Activated CD8-positive, alpha-beta memory T cell treated with anti-CD3 and anti-CD28 coated beads, Interleukin-2, amount 50 U/mL, for 4 hours (primary cell): ENCODE measurements around the gene IDUA.

ENCODE experiments used
- DNase-seq: peaks from one replicate; pipeline ENCODE4 v3.0.0-alpha.2; 2020

IDUA gene

GRCh38 chr4:1033840-1034551 lies 47.2 kb downstream of the IDUA start:
- no peak for DNase-seq

- DNase-seq: no peak
Observed at GRCh38 chr4:1035510-1035909, 48.7 kb downstream of the IDUA start.

DNA sequence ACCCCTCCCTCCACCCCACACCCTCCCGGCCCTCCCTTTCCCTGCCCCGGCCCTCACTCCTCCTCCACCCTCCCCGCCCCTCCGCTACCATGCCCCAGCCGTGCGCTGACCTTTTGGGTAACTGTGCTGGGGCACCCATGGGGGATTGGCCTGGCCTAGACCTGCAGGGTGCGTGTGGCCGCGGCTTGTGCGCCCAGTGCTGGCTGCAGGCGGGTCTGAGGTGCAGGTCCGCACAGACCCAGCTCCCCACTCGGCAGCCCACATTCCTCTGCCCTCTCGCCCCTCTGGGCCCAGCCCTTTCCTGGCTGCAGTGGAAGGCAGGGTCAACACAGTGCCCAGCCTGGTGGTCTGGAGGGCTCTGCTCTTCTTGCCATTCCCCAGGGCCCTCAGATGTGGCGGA lies 49.3 kb downstream of the IDUA start:
- DNase-seq: no peak

GRCh38 chr4:1036976-1037810 lies 50.3 kb downstream of the IDUA start:
- DNase-seq: no peak

- DNase-seq: no peak
Observed at GRCh38 chr4:1038948-1039492, 52.2 kb downstream of the IDUA start.

- no peak for DNase-seq
Observed at GRCh38 chr4:1039493-1040343, 52.9 kb downstream of the IDUA start.

GRCh38 chr4:1040344-1041146 lies 53.7 kb downstream of the IDUA start:
- no peak for DNase-seq

GRCh38 chr4:1041147-1041935 lies 54.5 kb downstream of the IDUA start:
- no peak for DNase-seq

DNA sequence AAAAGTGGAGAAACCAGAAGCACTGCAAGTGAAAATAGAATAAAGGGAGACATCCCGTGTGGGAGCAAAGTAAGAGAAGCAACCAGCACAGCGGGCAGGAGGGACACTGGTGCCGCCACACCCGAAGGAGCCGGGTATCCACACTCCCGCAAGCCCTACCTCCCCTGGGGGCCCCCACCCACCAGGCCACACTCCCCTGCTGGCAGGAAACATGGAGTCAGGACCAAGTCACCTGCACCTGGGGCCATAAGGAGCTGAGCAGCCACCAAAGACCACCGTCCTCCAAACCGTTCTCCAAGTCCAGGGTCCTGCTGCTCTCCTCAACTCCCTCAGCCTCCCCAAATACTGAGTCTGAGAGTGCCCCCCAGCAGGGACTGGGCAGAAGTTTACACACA lies 55.1 kb downstream of the IDUA start:
- no peak for DNase-seq

DNA sequence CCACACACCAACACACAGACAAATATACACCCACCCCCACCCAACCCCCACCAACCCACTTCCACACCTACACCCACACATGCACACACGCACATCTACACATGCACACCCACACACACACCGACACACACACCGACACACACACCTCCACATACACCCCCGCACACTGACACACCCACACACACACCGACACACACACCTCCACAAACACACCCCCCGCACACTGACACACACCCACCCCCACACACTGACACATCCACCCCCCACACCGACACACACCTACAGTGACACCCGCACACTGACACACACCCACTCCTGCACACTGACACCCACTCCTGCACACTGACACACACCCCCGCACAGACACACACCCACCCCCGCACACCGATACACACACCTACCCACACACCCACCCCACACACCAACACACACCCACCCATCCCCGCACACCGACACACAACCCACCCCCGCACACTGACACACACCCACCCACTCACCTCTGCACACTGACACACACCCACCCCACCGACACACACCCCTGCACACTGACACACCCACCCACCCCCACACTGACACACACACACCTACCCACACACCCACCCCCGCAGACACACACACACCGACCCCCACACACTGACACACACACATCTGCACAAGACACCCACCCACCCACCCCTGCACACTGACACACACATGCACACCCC lies 55.7 kb downstream of the IDUA start:
- DNase-seq: no peak

DNA sequence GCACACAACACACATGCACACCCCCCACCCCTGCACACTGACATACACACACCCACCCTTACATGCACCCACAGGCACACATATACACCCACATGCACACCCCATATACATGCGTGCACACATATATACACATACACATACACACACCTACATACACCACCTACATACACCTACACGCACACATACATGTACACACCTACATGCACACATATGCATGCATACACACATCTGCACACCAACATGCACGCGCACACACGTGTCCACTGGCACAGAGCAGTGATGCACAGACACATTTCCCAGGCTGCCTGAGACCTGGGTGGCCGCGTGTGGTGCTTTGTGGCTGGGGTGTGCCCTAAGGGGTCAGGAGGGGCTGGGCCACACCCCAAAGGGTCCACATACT lies 56.3 kb downstream of the IDUA start:
- DNase-seq: no peak

GRCh38 chr4:1043651-1044468 lies 57.0 kb downstream of the IDUA start:
- peak; percentile 37 for DNase-seq

DNA sequence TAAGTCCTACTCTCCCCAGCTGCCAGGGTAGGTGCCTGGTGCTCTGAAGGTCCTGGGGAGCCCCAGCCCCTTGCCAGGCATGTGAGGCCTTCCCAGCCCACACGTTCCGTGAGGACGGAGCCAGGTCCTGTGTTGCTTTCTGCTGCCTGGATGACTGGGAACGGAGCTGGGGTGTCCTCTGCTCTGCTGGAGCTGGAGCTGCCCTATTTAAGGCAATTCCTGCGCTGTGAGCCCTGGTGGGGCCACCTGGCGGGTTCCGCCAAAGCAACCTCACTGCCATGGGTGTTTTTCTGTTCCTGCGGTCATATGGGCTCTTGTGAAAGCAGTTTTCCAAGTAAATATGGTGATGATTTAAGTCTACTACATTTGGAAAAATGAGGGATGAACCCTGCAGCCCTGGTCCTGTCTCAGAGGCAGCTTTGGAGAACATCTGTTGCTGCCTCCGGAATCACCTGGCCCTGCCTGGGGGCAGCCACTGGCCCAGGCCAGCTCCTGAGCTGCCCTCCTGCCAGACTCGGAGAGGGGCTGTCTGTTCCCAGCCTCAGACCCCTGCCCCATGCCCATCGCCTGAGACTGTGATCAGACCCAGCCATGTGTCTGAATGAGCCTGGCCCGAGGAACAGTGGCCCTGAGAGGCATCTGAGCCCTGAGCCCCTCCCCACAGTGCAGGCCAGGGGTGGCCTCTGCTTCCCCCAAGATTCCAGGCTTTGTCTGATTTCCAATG lies 57.8 kb downstream of the IDUA start:
- DNase-seq: peak; percentile 1

GRCh38 chr4:1045193-1045594 lies 58.4 kb downstream of the IDUA start:
- peak; percentile 10 for DNase-seq

DNA sequence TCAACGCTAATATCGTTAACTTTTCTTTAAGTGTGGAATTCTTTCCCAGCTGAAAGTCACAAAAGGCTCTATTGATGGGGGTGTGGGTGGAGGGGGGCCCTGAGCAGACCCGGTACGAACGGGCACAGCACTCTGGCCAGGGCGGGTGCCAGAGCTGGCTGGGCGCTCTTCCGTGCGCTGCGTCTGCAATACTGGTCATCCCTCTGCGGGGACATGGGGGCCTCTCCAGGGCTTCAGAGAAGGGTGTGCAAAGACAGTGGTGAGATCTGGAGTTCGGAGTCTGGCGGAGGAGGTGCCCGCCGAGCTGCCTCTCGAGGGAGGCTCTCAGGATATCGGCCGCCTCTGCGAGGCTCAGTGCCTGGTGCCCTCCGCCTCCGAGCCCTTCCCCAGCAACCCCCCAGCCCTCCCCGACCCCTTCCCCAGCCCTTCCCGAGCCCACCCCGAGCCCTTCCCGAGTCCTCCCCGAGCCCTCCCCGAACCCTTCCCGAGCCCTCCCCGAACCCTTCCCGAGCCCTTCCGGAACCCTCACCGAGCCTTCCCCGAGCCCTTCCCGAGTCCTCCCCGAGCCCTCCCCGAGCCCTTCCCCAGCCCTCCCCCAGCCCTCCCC lies 58.9 kb downstream of the IDUA start:
- peak; percentile 3 for DNase-seq

DNA sequence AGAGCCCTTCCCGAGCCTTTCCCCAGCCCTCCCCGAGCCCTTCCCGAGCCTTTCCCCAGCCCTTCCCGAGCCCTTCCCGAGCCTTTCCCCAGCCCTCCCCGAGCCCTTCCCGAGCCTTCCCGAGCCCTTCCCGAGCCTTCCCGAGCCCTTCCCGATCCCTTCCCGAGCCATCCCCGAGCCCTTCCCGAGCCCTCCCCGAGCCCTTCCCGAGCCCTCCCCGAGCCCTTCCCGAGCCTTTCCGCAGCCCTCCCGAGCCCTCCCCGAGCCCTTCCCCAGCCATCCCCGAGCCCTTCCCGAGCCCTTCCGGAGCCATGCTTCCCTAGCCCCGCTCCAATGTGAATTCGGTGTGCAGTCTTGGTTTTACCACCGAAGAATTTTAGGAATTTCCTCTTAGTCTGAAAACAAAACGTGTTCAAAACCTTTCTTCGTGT lies 59.8 kb downstream of the IDUA start:
- peak; percentile 5 for DNase-seq

DNA sequence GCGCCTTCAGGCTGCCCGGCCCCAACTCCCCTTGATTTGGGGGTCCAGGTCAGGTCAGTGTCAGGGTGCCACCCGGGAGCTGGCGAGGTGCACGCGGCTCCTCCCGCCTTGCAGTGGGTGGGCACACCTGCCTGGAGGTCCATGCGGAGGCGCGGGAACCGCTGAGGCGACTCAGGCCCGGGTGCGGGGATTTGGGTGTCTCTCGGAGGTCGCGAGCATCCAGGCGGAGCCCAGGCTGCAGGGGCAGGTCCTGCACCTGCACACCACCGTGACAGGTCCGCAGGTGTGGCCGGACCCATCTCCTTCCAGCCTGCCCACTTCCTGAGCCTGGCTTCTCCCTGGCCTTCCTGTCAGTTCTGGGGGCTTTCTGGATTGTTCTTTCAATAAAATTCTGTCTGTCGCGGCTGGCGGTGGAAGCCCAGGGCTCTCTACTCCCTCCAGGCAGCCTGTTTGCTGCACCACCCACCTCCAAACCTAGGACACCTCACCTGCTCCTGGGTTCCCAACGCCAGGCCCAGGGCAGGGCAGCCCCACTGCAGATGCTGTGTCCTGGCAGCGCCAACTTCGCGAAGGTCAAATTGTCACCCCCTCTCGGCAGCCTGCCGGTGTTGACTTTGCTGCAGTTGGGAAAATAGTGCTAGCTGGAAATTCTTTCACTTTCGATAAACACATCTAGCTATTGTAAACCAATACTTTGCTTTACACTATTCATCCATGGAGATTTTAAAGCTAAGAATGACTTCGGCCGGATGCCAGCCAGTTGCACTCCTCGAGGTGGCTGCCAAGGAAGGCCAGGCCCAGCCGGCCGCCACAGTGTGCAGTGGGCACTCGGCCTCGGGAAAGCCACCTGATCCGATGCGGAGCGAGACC lies 60.5 kb downstream of the IDUA start:
- peak; percentile 14 for DNase-seq
